GM12865 (cell line): ENCODE measurements around the gene KIF5B.
"Not testable (repeated sequence)": the region's sequence is repeated elsewhere in the genome, so short reads cannot be mapped to it uniquely, and the experiment has no call there.

ENCODE experiments used
- DNase-seq: peaks from one replicate; pipeline ENCODE4 v3.0.0; 2010; ENCODE audit warnings: low read depth
- H3K4me3 ChIP-seq: 2 replicates; pipeline ENCODE4 v1.5.1; 2011; ENCODE audit warnings: mild to moderate bottlenecking, low read depth, low read length, control low read depth
- CTCF ChIP-seq: IDR thresholded peaks from 2 replicates; pipeline ENCODE4 v1.5.1; 2011; ENCODE audit warnings: low read length, control low read depth, low read depth, inconsistent platforms; ENCODE audit not compliant: insufficient read depth; ENCODE audit errors: missing control alignments

KIF5B gene

DNA sequence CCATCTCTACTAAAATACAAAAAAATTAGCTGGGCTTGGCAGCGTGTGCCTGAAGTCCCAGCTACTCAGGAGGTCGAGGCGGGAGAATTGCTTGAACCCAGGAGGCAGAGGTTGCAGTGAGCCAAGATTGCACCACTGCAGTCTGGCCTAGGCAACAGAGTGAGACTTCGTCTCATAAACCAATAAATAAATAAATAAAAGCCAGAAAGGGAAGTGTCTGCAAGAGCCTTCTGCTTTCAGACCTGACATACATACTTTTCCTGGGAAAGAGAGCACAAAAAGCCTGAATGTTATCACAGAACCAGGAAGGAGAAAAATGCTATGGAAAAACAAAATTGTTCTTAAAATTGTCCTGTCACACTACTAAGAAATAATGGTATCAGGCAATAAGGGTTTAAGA is 4.1 kb upstream of the KIF5B start:
- no peak overlapping the region for H3K4me3 ChIP-seq
- no peak for TF ChIP-seq CTCF
- DNase-seq, result no peak

GRCh38 chr10:32059472-32059871 is 3.2 kb upstream of the KIF5B start:
- TF ChIP-seq CTCF, result no peak
- no peak for DNase-seq

GRCh38 chr10:32057036-32057372 is 779 bp upstream of the KIF5B start:
- H3K4me3 ChIP-seq, result peak overlapping the region; percentile 95
- no peak for DNase-seq
- no peak for TF ChIP-seq CTCF

More at GRCh38 chr10:32059472-32059871, 3.2 kb upstream of the KIF5B start:
- H3K4me3 ChIP-seq, result no peak overlapping the region

- no peak for TF ChIP-seq CTCF
- peak overlapping the region; percentile 95 for H3K4me3 ChIP-seq
- peak; percentile 70 for DNase-seq
Measured at GRCh38 chr10:32055478-32056135, 618 bp downstream of the KIF5B start.

- peak; percentile 3 for DNase-seq
- peak overlapping the region; percentile 95 for H3K4me3 ChIP-seq
- TF ChIP-seq CTCF, result no peak
Measured at GRCh38 chr10:32054094-32054493, 2.1 kb downstream of the KIF5B start.

DNA sequence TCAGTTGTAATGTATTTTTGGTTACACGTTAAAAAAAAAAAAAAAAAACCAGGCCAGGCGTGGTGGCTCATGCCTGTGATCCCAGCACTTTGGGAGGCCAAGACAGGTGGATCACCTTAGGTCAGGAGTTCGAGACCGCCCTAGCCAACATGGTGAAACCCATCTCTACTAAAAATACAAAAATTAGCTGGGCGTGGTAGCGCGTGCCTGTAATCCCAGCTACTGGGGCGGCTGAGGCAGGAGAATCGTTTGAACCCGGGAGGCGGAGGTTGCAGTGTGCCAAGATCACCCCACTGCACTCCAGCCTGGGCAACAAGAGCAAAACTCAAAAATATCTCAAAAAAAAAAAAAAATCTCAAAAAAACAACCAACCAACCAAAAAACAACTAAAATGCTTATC is 2.8 kb downstream of the KIF5B start:
- peak overlapping the region; percentile 95 for H3K4me3 ChIP-seq

DNA sequence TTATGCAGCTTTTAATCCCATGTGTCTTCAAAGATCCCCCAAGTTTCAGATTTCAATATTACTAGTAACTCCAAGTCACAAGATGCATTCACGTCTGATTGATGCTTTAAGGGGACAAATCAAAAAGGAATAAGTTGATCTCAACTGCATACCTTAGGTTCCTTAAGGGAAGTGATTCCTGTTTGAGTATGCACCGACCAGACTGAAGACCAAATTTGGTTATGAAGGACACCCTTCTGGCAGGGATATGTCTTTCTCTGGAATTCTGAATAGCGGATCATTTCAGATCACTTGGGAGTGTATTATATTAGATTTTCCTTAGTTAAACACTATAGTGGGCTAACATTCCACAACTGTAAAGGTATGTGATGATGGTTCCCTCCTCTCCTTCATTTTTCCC is 4.3 kb downstream of the KIF5B start:
- no peak for TF ChIP-seq CTCF
- DNase-seq, result no peak
- no peak overlapping the region for H3K4me3 ChIP-seq

More for the DNA sequence above, 2.8 kb downstream of the KIF5B start:
- DNase-seq, result not testable (repeated sequence)

DNA sequence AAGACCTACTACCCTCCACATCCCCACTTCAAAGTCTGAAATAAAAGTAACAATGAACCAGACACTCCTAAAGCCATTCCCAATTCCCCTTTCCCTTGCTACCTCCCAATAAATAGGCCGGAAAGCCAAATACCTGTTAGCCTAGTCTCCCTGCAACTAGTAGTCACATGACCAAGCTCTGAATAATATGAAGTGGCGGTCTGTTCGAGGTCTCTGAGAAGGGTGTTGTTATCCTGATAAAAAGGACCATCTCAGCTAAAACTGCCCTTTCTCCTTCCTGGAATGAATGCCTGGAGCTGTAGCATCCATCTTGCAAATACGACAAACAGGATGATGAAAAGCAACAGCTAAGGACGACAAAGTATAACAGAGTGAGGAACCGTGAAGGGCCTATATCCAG is 6.0 kb downstream of the KIF5B start:
- no peak overlapping the region for H3K4me3 ChIP-seq
- TF ChIP-seq CTCF, result no peak
- no peak for DNase-seq
